ENCODE measurements around the gene LIPT2. TPM values are rescaled to one million over a fixed set of nuclear protein-coding genes. Genes with fewer than 3 reads are reported as not detected.

LIPT2 gene
- total RNA-seq, 4 donors from 2014 or later: 4.0 to 10.9 (median 8.1) TPM

DNA sequence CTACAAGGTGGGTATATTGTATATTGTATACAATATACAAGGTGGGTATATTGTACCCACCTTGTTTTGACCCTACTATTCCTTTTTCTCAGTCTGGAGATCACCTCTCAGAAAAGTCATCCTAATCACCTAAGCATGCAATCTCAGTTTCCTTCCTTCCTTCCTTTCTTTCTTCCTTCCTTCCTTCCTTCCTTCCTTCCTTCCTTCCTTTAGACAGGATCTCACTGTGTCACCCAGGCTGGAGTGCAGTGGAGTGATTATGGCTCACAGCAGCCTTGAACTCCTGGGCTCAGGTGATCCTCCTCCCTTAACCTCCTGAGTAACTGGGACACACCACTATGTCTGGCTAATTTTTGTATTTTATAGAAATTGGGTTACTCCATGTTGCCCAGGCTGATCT lies 25.0 kb downstream of the LIPT2 start:
- H3K4me3 ChIP-seq (ENCODE audit: low read depth, poor library complexity, severe bottlenecking): no peak overlapping the region
- TF ChIP-seq, protein P1, sequence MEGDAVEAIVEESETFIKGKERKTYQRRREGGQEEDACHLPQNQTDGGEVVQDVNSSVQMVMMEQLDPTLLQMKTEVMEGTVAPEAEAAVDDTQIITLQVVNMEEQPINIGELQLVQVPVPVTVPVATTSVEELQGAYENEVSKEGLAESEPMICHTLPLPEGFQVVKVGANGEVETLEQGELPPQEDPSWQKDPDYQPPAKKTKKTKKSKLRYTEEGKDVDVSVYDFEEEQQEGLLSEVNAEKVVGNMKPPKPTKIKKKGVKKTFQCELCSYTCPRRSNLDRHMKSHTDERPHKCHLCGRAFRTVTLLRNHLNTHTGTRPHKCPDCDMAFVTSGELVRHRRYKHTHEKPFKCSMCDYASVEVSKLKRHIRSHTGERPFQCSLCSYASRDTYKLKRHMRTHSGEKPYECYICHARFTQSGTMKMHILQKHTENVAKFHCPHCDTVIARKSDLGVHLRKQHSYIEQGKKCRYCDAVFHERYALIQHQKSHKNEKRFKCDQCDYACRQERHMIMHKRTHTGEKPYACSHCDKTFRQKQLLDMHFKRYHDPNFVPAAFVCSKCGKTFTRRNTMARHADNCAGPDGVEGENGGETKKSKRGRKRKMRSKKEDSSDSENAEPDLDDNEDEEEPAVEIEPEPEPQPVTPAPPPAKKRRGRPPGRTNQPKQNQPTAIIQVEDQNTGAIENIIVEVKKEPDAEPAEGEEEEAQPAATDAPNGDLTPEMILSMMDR (IDR thresholded peaks at IDR 0.05): no peak
- TF ChIP-seq POLR2A (IDR thresholded peaks at IDR 0.05): no peak
- peak in 1 of 2 donors; percentile 13 for DNase-seq (ENCODE audit: low spot score in 2 of 2)
- intact Hi-C loops (cut with DNase I; ENCODE audit: low total_unique reads): no loop called here

DNA sequence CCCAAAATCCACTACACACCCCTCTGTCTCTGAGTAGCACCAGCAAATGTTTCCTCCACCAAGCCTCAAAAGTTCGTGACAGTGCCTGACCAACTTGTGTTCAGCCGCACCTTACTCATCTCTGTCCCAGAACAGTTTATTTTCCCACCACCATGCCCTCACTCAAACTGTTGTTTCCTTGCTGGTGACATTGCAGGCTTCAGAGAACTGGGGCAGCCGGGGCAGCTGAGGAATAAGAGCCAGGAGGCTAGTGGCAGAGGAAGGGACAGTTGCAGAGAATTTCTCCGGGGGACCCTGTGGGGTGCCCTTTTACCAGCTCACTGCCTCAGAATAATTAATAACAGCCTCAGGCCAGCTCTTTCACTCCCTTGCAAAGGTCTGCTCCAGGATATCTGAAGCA lies 25.5 kb downstream of the LIPT2 start:
- 75 to 90% methylated on average over 4 of the region's 4 CpGs for WGBS, 2 donors
- H3K4me3 ChIP-seq (ENCODE audit: low read depth, poor library complexity, severe bottlenecking): no peak overlapping the region
- no peak for TF ChIP-seq POLR2A (IDR thresholded peaks at IDR 0.05)
- TF ChIP-seq, protein P1 (IDR thresholded peaks at IDR 0.05): no peak
- DNase-seq (ENCODE audit: low spot score in 2 of 2): peak in 1 of 2 donors; percentile 68
- intact Hi-C loops (cut with DNase I; ENCODE audit: low total_unique reads): no loop called here

DNA sequence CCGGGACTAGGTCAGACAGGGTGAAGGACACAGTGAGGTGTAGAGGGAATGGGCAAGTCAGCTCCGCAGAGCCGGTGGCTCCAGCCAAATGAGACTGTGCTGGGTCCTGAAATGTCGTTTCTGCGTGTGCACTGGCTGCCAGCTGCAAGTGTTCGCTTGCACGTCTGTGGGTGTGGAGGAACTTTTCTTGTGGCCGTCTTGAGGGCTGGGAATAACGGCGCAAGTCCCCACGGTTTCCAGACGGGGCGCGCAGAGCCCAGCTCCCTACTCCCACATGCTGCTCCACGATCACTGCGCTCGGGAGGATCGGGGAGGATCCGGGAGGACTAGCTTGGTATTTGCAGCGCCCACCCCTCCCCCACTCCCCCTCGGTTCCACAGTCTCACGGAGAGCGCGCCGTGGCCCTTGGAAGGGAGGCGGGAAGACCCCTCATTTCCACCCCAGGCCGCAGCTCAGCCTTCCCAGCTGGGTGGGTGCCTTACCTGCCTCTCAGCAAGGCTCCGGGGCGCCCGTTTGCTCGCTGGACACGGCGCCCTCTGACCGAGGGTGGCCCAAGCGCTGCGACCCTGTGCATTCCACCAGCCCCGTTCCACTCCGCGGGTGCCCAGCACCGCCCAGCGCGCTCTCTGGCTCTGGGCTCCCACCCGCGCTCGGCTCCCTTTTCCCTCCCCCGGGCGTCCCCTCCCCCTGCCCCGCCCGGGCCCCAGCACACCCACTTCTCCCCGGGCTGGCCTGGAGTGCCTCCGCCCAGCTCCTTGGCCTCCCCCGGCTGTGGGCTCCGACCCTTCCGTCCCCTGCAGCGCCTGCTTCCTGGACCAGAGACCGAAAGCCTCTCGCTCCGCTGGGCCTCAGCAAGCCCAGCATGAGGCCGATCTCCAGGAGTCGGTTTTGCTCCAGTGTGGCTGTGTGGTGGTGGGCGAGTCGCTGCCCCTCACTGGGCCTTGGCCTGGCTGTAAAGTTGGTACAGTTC lies 26.3 kb downstream of the LIPT2 start, which contains the start of gene KCNE3:
Gene KCNE3 (minus strand): TSS at position 634 of the 970 bp plus-strand sequence. CDS start 9,986 bp downstream, outside the sequence.
- WGBS, 2 donors: 7 to 9% methylated on average over 43 to 48 of the region's 62 CpGs
- peak in 1 of 2 donors; percentile 88 for DNase-seq (ENCODE audit: low spot score in 2 of 2)
- TF ChIP-seq, protein P1 (IDR thresholded peaks at IDR 0.05): no peak
- TF ChIP-seq POLR2A (IDR thresholded peaks at IDR 0.05): no peak
- H3K4me3 ChIP-seq (ENCODE audit: low read depth, poor library complexity, severe bottlenecking): peak within 1 kb of the TSS; percentile 13
- intact Hi-C loops (cut with DNase I; ENCODE audit: low total_unique reads): no loop called here

DNA sequence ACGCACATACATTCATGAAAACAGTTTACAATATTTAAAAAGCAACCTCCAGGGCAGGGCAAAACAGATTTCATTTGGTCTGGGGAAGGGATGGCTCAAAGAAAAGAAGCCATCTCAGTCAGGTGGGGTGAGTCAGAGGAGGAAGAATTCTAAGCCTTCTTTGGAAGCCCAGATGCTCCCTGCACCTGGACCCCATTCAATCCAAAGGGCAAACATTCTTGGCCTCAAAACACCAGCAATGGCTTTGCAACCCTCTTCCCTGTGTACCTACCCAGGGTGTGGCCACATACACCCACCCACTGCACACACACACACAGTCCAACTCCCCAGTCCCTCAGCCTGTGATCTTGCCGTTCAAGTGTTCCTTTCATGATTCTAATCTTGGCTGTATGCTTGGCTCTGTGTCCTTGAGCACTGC lies 28.2 kb downstream of the LIPT2 start:
- peak in 1 of 2 donors; percentile 39 for DNase-seq (ENCODE audit: low spot score in 2 of 2)
- TF ChIP-seq, protein P1 (IDR thresholded peaks at IDR 0.05): no peak
- no peak for TF ChIP-seq POLR2A (IDR thresholded peaks at IDR 0.05)
- H3K4me3 ChIP-seq (ENCODE audit: low read depth, poor library complexity, severe bottlenecking): no peak overlapping the region
- WGBS, 2 donors: 56 to 58% methylated on average over 2 of the region's 2 CpGs
- intact Hi-C loops (cut with DNase I; ENCODE audit: low total_unique reads): no loop called here

DNA sequence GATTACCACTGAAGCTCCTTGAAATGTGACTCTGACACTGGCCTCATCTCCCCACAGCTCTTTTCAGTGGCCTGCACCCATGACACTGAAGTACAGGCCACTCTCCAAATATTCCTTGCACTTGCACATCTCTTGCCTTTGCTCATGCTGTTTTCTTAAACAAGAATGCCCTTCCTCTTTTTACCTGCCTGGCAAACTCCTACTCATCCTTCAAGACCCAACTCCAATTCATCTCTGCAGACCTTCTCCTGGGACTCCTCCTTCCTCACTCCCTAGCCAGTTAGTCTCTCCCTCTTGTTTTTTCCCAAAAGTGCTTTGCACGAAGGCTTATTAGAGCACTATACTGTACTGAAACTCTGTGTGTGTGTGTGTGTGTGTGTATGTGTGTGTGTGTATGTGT lies 28.8 kb downstream of the LIPT2 start:
- H3K4me3 ChIP-seq (ENCODE audit: low read depth, poor library complexity, severe bottlenecking): no peak overlapping the region
- no peak for TF ChIP-seq POLR2A (IDR thresholded peaks at IDR 0.05)
- TF ChIP-seq, protein P1 (IDR thresholded peaks at IDR 0.05): no peak
- 89 to 100% methylated on average over 1 of the region's 1 CpG for WGBS, 2 donors
- DNase-seq (ENCODE audit: low spot score in 2 of 2): no peak
- intact Hi-C loops (cut with DNase I; ENCODE audit: low total_unique reads): loop anchor here (5.0 kb wide), 1 partner anchor 103 kb away; no protein-coding TSS in a partner anchor

Measured in lower leg skin (tissue), 4 donors.